Activated CD4-positive, alpha-beta T cell treated with anti-CD3 and anti-CD28 coated beads, Interleukin-2, amount 50 U/mL, for 4 hours (primary cell): ENCODE data around the gene SRPX.

Source experiments
- DNase-seq, 2 experiments: peaks; one replicate each; pipeline ENCODE4 v3.0.0-alpha.2; 2020

SRPX gene

DNA sequence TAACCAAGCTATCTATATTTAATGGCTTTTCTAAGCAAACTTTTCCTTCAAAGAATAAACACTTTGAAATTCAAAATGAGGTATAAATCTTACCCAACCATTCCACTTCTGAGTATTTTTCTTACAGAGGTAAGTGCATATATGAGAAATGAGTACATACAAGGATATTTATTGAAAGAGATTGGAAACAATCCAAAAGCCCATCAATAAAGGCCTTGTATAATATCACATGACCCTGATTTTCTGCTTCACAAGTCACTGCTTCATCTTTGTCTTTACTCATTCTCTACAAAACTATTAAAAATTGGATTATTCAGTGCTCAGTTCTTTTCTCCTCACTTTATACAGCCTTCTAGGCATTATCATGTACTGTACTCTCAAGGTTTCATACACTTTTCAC is 91.3 kb downstream of the SRPX start:
- DNase-seq, result no peak

DNA sequence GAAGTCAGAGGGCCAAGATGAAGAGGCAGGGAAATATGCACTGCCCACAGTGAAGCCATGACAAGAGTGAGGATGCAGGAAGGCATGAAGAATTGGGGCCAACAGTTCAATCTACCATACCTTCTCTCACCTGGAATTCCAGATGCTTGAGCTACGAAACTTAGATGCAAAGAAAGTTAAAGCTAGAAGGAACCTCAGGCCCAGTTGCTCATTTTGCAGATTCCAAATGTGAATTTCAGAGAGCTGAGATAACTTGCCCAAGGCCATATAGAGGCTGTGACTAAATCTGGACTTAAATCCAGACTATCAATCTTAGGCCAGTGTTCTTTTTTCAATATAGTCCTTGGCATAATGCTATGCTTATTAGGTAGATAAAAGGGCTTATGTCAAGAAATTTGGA is 92.7 kb downstream of the SRPX start:
- DNase-seq, result no peak

DNA sequence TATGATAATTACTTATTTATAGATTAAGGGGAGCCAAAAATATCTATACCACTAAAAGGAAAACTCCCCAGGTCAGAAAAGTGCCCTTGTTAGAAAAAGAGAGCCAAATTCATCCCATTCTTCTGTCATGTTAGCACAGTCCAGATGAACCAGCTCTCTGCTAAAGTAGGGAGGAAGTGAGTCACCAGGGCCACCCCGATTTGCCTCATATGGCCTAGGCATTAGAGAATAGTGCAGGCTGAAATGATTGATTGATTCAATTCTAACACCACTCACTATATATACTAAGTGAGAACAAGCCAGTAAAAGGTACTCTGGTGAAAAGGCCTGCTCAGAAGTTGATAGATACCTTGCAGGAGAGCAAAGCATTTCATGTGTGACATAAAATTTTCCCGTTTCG is 94.5 kb downstream of the SRPX start:
- no peak for DNase-seq

DNA sequence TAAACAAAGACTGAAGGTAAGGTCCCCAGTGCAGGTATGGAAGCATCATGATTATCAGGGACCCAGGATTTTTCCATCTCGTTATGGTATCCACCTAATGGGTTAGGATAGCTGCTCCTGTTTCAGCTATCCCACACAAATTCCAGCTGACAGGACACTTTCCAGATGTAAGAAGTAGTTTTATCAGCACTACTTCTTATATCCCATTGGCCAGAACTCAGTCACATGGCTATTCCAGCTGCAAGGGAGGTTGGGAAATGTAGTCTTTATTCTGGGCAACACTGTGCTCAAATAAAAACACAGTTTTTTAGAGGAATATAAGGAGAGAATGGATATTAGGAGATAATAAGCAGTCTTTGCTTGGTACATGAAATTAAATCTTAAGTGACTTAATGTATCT is 96.7 kb downstream of the SRPX start:
- DNase-seq, result no peak

DNA sequence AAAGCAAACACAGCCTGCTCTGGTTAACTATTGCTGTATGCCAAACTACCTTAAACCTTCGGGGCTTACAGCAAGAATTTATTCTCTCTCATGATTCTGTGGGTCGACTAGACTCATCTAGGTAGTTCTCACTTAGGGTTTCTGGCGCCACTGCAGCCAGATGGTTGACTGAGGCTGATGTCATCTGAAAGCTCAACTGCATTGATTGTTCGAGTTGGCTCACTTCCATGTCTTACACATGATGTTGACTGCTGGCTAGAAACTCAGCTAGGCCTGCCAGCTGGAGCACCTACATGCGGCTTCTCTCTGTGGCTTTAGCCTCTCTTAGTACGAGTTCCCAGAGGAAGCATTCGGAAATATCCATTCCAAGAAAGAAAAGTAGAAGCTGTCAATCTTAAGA is 103.2 kb downstream of the SRPX start:
- no peak for DNase-seq

DNA sequence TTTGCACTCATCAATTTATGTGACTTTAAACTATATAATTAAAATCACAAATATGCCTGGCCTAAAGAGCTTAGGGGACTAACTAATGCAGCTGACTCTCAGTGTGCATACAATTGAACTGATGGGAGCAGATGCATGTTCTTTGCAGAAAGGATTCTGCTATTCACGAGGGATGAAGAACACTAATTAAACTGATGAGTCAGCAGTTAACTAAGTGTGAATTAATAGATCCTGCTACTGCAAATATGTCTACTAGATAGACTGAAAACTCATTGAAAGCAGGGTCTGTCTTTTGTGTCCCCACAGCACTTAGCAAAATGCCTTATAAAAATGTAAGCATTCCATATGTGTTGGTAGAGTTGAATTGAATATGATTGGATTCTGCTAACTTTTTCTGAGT is 104.0 kb downstream of the SRPX start:
- DNase-seq, result no peak

DNA sequence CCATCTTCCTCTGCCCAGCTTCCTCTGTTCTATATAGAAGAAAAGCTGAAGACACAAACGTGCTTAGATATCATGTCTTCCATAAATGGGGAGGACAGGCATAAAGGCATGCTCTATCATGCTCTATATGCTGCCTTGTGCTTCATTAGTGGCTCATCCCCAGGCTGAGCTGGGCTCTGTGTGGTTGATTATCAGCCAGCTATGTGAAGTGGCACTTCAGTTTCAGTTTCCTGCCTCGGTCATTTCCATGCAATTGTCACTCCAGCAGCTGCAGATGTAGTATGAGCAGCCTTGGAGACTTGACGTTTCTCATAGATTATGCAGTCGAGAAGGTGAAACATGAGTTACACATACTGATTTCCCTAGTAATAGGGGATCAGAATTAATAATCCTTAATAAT is 108.1 kb downstream of the SRPX start:
- DNase-seq, result no peak

DNA sequence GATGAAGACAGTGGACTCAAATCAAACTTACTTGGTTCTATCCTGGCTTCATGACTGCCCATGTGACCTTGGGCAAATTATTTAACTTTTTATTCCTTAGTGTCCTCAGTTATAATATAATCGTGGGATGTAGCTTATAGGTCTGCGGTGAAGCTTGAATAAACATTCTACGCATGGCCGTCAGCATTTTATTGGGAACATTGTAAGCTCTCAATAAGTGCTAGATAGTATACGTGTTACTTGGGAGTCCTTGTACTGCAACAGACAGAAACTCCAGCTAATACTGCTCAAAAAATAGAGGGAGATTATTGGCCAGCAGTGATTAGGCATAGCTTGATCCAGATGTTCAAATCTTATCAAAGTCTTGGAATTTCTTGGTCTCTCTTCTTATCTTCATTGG is 109.5 kb downstream of the SRPX start:
- DNase-seq, result no peak

DNA sequence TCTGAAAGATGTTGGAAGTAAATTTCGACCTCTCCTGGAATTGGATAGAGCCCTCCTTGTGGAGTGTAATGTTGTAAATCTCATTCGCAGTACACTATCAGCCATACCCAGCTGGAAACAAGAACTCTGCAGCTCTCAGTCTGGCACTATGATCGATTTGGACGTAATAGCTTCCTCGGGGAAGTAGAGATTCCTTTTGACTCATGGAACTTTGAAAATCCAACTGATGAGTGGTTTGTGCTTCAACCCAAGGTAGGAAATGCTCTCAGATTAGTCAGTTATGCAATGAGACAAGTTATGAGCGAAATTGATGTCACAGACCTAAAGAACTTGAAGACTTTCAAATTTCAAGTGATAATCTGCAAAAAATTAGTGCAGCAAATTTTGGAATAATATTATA is 110.4 kb downstream of the SRPX start:
- no peak for DNase-seq

DNA sequence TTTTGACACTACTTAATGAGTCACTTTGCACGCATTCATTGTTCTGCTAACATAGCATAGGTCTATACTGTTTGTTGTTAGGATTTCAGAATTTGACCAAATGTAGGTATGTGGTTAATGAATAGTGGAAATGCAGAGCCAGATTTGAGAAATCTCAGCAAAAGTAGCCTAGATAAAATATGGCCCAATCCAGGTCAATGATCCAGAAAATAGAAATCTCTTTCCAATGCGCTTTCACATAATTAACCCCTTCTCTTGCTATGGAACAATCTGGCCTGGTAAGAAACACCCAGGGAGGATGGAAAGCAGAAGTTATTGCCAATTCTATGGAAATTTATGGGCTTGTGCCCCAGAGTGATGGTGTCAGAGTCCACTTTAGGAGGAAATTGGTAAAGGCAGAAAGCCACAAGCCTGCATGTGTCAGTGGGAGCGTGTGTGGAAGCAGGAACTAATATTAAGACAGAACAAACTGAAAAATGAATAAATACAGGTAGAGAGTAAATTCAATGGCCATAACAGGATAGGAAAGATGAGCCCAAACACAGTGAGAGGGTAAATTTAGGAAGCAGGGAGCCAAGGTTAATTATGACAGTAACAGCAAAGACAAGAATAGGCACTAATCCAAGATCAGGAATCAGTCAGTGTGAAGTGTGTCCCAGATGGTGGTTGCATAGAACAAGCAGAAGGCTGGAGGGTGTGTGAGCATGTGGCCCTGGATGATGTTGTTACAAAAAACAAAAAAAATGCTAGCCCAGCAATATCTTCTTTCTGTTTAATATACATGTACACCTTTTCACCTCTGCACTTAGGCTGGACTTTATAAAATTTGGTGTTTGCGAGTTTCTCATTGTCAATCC is 111.4 kb downstream of the SRPX start:
- no peak for DNase-seq

DNA sequence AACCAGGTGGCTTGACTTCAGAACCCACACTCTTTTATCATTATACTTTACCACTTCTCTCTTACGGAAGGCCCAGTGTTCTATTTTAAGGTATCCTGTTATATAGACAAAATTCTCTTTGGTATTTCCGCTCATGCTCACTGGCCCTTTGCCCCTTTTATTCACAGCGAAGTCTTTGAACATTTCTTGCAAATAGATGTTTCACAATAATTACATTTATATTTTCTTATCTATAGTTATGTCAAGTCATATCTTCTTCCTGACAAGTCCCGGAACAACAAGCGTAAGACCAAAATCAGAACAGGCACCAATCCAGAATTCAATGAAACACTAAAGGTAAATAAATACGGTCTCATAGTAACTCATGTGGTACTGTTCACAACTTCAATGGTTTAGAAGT is 112.3 kb downstream of the SRPX start:
- no peak for DNase-seq

DNA sequence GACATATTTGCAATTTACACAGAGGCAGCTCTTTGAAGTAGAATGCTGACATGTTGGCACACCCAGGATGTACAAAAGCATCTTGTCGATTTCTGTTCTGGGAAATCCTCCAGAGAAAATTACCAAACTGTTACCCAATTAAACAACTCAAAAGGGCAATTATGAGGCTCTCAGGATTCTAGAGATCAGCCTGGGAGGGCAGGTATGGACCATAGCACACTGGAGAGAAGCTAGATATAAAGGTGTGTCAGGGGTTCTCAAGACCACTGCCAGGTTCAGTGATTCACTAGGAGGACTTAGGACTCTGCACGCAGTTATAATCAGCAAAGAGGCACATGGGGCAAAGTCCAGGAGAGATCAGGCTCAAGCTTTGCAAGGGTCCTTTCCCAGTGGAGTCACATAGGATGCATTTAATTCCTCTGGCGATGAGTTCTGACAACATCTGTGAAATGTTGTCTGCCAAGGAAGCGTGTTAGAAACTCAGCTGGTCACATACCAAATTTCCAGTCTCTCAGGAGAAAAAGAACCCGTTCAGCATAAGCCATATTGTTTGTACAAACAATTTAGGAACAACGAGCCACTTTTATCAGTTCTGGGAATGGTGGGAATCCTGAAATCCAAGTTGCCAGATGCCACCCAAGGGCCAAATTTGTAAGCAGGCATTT is 113.5 kb downstream of the SRPX start:
- DNase-seq, result no peak

DNA sequence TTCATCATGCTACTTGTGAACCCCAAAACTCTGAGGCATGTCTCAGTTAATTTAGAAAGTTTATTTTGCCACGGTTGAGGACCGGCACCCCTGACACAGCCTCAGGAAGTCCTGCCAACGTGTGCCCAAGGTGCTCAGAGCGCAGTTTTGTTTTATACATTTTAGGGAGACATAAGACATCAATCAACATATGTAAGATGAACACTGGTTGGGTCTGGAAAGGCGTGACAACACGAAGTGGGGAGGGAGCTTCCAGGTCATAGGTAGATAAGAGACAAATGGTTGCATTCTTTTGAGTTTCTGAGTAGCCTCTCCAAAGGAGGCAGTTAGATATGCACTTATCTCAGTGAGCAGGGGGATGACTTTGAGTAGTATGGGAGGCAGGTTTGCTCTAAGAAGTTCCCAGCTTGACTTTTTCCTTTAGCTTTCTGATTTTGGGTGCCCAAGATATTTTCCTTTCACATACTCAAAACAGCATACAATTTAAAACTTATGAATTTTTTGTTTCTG is 115.4 kb downstream of the SRPX start:
- DNase-seq, result no peak

DNA sequence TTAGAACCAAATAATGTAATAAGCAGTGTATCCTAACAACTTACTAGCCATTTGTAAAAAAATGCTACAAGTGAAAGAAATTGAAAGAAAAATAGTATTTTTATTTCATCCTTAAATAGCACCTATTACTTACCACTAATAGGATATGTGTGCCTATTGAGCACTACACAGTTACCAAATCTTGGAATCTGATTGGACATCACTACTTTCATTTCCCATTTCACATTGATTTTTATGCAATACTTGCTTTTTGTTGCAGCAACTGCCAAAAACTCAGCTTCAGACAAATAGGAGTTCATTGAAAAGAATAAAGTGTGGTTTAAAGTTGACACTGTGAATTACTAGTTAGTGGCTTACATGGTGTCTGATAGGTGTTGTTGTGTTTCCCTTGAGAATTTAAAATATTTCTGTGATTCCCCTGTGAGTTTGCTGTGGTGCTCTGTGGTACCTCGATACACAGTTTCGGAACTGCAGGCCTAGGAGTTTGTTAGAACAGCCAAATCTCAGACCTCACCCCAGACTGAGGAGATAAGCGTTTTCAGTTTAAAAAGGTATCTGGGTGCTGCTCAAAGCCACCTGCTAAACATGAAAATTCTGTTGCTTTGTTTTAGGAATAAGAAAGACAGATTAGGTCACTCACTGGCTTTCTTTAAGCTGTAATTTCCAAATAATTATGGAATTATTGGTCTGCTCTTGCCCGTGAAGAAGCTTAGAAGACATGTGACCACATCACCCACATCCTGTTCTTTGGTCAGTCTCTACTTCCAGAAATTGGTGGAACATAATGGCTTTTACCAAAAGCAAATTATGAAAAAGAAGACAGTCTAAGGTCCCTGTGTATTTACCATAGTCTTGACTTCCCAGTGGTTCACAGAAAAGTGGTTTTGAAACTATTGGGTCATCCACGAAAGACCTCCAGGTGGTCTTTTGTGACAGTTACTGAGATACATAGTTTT is 116.5 kb downstream of the SRPX start:
- DNase-seq, result no peak

DNA sequence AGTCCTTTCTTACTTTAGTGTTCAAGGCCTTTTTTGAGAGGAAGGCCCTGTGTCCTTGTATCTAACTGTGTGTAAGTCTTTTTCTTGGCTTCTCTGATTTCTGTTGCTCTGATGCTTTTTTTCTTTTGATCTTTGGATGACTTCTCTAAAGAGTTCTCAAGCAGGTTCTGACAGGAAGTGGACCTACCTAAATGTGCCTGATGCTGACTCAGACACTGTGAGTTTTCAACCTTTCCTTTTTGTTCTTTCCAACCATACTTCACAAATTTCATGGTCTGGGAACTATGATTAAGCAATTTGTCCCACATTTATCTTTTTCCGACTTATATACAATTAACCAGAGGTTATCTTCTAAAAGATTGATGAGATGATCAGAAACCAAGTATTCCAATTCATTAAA is 117.8 kb downstream of the SRPX start:
- no peak for DNase-seq

DNA sequence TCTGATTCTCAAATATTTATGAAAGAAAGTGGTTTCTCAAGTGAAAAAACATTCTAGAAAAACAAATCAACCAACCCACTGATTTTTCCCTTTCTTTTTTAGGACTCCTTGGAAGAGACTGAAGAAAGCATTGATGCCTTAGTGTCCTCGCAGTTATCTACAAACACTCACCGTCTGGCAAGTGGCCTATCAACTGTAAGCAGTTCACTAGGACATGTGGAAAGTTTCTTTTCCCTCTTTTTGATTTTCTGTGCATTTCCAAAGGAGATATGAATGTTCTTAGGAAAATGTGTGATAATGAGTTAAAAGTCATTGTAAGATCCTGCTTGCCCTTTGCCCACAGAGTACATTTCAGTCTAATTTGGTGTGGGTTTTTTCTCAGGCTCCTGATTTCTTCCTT is 118.4 kb downstream of the SRPX start:
- no peak for DNase-seq

DNA sequence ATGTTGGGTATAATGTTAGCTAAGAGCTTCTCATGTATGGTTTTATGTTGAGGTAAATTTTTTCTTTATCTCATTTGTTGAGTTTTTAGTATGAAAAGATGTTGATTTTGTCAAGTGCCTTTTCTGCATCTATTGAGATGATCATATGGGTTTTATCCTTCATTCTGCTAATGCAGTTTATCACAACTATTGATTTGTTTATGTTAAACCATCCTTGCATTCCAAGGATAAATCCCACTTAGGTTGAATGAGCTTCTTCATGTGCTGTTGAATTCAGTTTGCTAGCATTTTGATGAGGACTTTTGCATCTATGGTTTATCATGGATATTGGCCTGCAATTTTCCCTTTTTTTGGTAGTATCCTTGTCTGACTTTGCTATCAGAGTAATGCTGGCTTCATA is 121.0 kb downstream of the SRPX start:
- no peak for DNase-seq
